Endothelial cell (in vitro differentiated cells): ENCODE results near the gene OGT. TPM values are rescaled to one million over a fixed set of nuclear protein-coding genes. Genes with fewer than 3 reads are reported as not detected.
"Not testable (repeated sequence)": the region's sequence is repeated elsewhere in the genome, so short reads cannot be mapped to it uniquely, and the experiment has no call there.

ENCODE experiments used
- DNase-seq: peaks from one replicate; pipeline ENCODE4 v3.0.0; 2021; ENCODE audit warnings: low spot score
- H3K27ac Mint-ChIP-seq: one replicate; pipeline ENCODE4 v1.8.0; 2021; ENCODE audit warnings: mixed read lengths, inconsistent platforms; ENCODE audit not compliant: unreplicated experiment
- H3K27me3 Mint-ChIP-seq: one replicate; pipeline ENCODE4 v1.8.0; 2021; ENCODE audit warnings: mild to moderate bottlenecking, moderate library complexity, mixed read lengths, inconsistent platforms; ENCODE audit not compliant: unreplicated experiment
- H3K36me3 Mint-ChIP-seq: one replicate; pipeline ENCODE4 v1.8.0; 2021; ENCODE audit warnings: mild to moderate bottlenecking, low read depth, mixed read lengths, inconsistent platforms; ENCODE audit not compliant: unreplicated experiment
- H3K4me1 Mint-ChIP-seq: one replicate; pipeline ENCODE4 v1.8.0; 2021; ENCODE audit warnings: mild to moderate bottlenecking, mixed read lengths, inconsistent platforms; ENCODE audit not compliant: unreplicated experiment
- H3K4me3 Mint-ChIP-seq: one replicate; pipeline ENCODE4 v1.8.0; 2021; ENCODE audit warnings: mild to moderate bottlenecking, mixed read lengths, inconsistent platforms; ENCODE audit not compliant: unreplicated experiment
- H3K9me3 Mint-ChIP-seq: one replicate; pipeline ENCODE4 v1.8.0; 2021; ENCODE audit warnings: mixed read lengths, inconsistent platforms; ENCODE audit not compliant: unreplicated experiment
- total RNA-seq: library from RNA; stranded (reverse); fragmentation: NEBNext Ultra II Directional; extraction: Animal tissue kit (Norgen Biotek cat#: 25700); gene quantifications from one replicate; pipeline ENCODE4 v1.2.1, GENCODE V29; 2021; ENCODE audit not compliant: unreplicated experiment
- TF ChIP-seq, protein P1 (sequence below): fragments of 200-600 bp; sonication (generic); IDR thresholded peaks from one replicate; pipeline ENCODE4 v1.5.0; 2021; ENCODE audit warnings: antibody characterized with exemption; ENCODE audit not compliant: unreplicated experiment

Gene OGT
- total RNA-seq, 1 donor from 2014 or later = 139 TPM

DNA sequence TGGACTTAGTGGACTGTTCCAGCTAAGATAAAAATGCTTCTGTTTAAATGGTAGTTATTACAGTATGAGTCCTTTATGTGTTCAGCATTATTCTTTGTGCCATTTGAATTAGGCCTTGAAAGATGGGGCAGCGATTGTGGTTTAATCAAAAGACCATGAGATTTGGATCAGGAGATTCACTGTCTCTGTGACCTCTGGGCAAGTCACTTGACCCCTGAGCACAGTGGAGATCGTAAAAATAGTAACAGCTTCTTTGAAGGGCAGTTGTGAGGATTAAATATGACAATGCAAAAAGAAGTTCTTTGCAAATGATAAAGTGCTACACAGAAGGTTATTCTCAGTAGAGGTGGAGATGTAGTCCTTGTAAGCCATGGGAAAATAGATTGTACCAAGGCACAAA lies 74.6 kb downstream of the OGT start:
- H3K27ac Mint-ChIP-seq = peak overlapping the region; percentile 70
- TF ChIP-seq, protein P1, sequence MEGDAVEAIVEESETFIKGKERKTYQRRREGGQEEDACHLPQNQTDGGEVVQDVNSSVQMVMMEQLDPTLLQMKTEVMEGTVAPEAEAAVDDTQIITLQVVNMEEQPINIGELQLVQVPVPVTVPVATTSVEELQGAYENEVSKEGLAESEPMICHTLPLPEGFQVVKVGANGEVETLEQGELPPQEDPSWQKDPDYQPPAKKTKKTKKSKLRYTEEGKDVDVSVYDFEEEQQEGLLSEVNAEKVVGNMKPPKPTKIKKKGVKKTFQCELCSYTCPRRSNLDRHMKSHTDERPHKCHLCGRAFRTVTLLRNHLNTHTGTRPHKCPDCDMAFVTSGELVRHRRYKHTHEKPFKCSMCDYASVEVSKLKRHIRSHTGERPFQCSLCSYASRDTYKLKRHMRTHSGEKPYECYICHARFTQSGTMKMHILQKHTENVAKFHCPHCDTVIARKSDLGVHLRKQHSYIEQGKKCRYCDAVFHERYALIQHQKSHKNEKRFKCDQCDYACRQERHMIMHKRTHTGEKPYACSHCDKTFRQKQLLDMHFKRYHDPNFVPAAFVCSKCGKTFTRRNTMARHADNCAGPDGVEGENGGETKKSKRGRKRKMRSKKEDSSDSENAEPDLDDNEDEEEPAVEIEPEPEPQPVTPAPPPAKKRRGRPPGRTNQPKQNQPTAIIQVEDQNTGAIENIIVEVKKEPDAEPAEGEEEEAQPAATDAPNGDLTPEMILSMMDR = no peak
- H3K36me3 Mint-ChIP-seq = peaks cover 62% of the 10 kb centered on the region
- H3K9me3 Mint-ChIP-seq = no peaks in the 10 kb centered on the region
- H3K4me3 Mint-ChIP-seq = no peak overlapping the region
- H3K4me1 Mint-ChIP-seq = peaks cover 34% of the 10 kb centered on the region
- no peaks in the 10 kb centered on the region for H3K27me3 Mint-ChIP-seq
- DNase-seq = no peak

GRCh38 chrX:71609095-71609750 lies 76.3 kb downstream of the OGT start:
- H3K9me3 Mint-ChIP-seq = no peaks in the 10 kb centered on the region
- H3K4me1 Mint-ChIP-seq = peaks cover 38% of the 10 kb centered on the region
- no peaks in the 10 kb centered on the region for H3K27me3 Mint-ChIP-seq
- peak overlapping the region; percentile 77 for H3K4me3 Mint-ChIP-seq
- TF ChIP-seq, protein P1 = no peak
- H3K36me3 Mint-ChIP-seq = peaks cover 57% of the 10 kb centered on the region
- no peak for DNase-seq
- peak overlapping the region; percentile 7 for H3K27ac Mint-ChIP-seq

DNA sequence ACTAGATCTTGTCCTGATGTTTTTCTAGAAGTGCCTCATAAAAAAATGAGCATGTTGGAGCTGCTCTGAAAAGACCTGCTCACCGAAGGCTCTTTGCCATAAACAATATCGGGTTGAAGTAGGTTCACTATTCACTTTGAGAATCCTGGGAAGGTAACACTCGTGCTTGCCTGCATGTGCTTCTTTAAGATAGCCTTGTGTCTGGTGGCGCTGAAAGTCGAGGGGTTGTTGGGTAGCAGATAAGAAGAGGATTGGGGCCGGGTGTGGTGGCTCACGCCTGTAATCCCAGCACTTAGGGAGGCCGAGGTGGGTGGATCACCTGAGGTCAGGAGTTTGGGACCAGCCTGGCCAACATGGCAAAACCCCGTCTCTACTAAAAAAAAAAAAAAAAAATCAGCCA lies 78.8 kb downstream of the OGT start:
- DNase-seq, H3K9me3 Mint-ChIP-seq, H3K27me3 Mint-ChIP-seq, H3K27ac Mint-ChIP-seq: not testable (repeated sequence)
- H3K4me1 Mint-ChIP-seq = peaks cover 25% of the 10 kb centered on the region
- peaks cover 53% of the 10 kb centered on the region for H3K36me3 Mint-ChIP-seq
- peak overlapping the region; percentile 71 for H3K4me3 Mint-ChIP-seq

GRCh38 chrX:71612256-71612655 lies 79.4 kb downstream of the OGT start:
- Mint-ChIP-seq H3K4me3 (no peak overlapping the region), H3K27me3 (no peaks in the 10 kb centered on the region), H3K4me1 (peaks cover 25% of the 10 kb centered on the region), H3K36me3 (peaks cover 52% of the 10 kb centered on the region), H3K27ac (no peak overlapping the region), H3K9me3 (no peaks in the 10 kb centered on the region)
- DNase-seq = no peak
- TF ChIP-seq, protein P1 = no peak

DNA sequence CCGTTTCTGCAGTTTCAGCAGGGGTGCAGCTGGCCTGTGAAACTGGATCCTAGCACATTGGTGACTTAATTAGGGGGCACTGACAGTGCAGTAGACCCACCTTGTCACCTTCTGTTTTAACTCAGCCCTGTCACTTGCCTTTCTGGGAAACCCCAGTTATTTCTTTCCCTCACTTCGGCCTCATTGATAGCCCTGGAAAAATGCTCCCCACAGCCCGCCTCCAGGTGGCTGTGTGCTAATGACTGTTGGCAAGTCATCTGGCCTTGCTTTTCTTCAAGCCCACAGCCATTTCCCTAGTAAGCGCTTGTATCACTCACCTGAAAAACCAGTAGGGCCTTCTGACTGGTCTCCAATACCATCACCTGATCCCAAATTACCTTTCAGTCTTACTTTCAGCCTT lies 82.2 kb downstream of the OGT start:
- Mint-ChIP-seq H3K9me3 (no peaks in the 10 kb centered on the region), H3K4me3 (no peak overlapping the region), H3K27ac (no peak overlapping the region), H3K4me1 (peaks cover 17% of the 10 kb centered on the region), H3K36me3 (peaks cover 40% of the 10 kb centered on the region), H3K27me3 (peaks cover 2% of the 10 kb centered on the region)
- no peak for DNase-seq
- TF ChIP-seq, protein P1 = no peak
